ENCODE results near the gene LIMCH1. TPM values are rescaled to one million over a fixed set of nuclear protein-coding genes. Genes with fewer than 3 reads are reported as not detected.
A peak's percentile ranks its signal among the peaks of the same experiment; 100 is the strongest.
"Not testable (repeated sequence)": the region's sequence is repeated elsewhere in the genome, so short reads cannot be mapped to it uniquely, and the experiment has no call there.

Gene LIMCH1
- total RNA-seq, 1 experiment from 2014 or later = 17.8 TPM

DNA sequence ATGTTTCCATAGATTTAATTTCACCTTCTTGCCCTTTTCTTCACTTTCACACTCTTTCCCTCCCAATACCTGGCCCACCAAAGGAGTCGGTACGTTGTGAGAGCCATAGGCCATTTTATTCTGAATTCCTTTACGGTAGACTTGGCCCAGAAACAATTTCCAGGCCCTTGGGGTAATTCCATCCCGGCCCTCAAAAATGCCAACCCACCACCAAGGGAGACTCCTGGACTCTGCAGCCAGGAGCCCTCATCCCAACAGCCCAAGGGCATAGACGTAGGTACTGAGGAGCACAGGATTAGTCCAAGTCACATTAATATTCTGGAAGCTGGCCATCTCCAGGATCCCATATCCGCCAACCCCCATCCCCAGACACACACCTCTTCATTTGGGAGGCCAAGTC lies 102.9 kb downstream of the LIMCH1 start:
- no peak for DNase-seq (ENCODE audit: low spot score)

- not testable (repeated sequence) for DNase-seq (ENCODE audit: low spot score)
Measured at GRCh38 chr4:41642746-41643145, 104.8 kb downstream of the LIMCH1 start.

GRCh38 chr4:41643331-41643730 lies 105.4 kb downstream of the LIMCH1 start:
- no peak for DNase-seq (ENCODE audit: low spot score)

- DNase-seq (ENCODE audit: low spot score) = no peak
Measured at GRCh38 chr4:41644288-41644914, 106.4 kb downstream of the LIMCH1 start.

- DNase-seq (ENCODE audit: low spot score) = no peak
Measured at GRCh38 chr4:41644915-41645295, 106.9 kb downstream of the LIMCH1 start.

GRCh38 chr4:41645728-41646390 lies 107.9 kb downstream of the LIMCH1 start:
- DNase-seq (ENCODE audit: low spot score) = no peak

GRCh38 chr4:41646862-41647261 lies 108.9 kb downstream of the LIMCH1 start:
- DNase-seq (ENCODE audit: low spot score) = no peak

DNA sequence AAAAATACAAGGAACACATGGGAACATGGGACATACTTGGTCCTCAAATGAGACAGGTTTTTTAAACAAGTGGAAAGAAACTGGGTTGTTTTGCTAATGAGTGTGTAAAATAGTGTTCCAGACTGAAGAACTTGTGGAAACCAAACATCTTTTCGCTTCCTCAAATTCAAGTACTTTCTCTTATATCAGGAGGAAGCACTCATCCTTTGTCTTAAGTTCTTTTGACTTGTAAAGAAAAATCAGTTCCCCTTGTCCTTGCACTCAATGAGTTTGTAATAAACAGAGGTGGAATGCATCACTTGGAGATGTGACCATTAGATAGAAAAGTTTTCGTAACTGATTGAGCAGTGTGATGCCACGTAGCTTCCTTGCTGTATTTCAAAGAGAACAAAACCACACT lies 109.4 kb downstream of the LIMCH1 start:
- DNase-seq (ENCODE audit: low spot score) = no peak

GRCh38 chr4:41651150-41651549 lies 113.2 kb downstream of the LIMCH1 start:
- DNase-seq (ENCODE audit: low spot score) = not testable (repeated sequence)

DNA sequence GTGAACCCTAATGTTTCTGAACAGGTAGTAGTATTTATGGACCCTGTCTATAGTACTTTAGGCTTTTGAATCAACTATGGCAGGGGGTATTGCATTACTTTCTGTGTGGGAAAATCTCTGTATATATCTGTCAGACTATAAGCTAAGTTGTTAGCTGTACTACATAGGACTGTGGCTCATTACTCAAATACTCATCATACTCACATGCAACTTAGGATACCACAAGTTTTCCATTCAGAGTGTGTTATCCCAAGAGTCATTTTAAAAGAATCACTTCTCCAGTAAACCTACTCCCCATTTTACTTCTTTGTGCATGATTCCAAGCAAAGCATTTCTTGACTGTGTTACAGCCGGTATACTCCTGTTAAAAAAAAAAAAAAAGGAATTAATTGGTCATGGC lies 115.0 kb downstream of the LIMCH1 start:
- no peak for DNase-seq (ENCODE audit: low spot score)

- no peak for DNase-seq (ENCODE audit: low spot score)
Measured at GRCh38 chr4:41653523-41653922, 115.6 kb downstream of the LIMCH1 start.

- DNase-seq (ENCODE audit: low spot score) = no peak
Measured at GRCh38 chr4:41655177-41655576, 117.2 kb downstream of the LIMCH1 start.

GRCh38 chr4:41656106-41656505 lies 118.1 kb downstream of the LIMCH1 start:
- peak; percentile 17 for DNase-seq (ENCODE audit: low spot score)

DNA sequence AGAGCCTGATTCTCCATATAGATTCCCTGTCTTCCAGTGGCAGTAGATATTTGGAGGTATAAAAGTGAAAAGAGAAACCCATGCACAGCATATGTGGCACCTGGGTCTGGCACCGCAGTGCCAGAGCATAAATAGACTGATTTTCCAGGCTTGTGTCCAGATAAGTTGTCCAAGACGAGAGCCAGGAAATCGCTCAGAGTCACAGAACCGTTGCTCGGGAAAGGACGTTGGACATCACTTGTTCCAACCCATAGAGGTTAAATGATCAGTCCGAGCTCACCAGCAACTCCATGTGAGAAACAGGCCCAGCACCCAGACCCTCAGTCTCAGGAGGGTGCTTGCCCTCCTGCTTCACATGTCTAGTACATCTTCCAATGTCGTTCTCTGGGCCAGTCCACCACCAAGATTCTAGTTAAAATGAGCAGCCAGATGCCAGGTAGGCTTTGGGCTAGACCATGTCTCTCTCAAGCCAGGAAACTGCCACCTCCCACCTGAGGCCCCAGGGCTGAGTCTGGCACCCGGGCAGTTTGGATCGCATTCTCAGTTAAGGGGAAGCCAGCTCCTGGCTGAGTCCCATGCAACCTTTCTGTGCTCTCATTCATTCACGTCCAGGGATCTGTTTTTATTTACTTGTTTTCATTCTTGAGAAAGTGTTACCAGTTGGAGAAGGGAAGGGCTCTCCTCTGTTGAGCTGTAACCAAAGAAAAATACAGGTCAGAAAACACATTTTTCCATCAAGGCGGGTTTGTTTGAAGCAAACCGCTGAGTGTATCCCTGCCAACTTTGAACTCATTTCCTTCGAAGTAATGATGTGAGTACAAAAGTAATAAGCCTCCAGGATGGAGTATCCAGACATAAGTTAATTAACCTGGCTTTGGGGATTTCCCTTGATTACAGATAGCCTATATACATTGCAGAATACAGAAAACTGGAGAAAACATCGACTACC lies 118.9 kb downstream of the LIMCH1 start:
- no peak for DNase-seq (ENCODE audit: low spot score)

DNA sequence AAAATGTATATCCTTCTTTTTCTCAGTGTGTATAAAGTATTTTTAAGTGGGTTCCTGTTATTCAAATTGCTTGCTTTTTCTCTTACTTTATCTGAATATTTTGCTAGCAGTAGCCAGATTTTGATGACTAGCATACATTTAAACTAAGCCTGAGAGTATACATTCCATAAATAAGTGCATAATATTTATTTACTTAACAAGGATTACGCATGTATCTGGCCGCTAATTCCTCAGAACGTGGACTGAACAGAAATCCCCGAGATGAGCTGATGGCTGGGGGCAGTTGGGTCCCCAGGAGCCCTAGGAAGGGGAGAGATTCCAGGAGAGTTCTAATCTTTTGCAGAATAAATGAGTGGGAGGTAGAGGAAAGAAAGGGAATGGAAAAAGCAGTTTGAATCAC lies 119.6 kb downstream of the LIMCH1 start:
- no peak for DNase-seq (ENCODE audit: low spot score)

DNA sequence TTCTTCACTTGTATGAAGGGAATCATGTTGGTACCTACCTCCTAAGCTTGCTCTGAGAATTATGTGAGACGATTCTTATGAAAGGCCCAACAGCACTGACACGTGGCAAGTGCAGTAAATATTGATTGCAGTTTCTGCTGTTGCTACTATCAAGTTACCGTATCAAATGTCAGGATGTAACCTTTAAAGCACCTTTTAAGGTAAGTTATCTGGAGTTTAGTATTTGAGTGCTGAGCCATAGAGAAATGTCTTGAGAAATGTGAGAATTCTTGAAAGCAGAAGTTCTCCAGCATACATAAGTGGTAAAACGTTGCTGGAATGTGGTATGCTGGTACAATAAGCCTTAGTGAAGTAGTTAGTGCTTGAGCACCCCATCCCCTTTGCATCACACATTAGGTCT lies 120.2 kb downstream of the LIMCH1 start:
- DNase-seq (ENCODE audit: low spot score) = no peak

DNA sequence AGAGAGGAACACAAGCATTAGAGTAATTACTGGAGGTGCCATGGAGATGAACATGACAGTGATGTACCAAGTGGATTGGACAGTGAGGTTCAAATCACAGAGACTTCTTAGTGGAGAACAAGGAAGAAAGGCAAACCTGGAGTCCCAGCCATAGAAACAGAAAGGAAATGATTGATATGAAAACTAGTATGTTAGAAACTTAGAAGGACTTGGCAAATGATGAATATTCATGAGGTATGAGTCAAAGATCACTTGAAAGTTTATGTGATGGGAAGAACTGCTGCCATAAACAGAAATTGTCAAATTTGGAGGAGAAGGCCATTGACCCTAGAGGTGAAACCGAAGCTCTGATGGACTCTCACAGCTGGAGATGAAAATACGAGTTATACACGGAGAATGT lies 122.4 kb downstream of the LIMCH1 start:
- no peak for DNase-seq (ENCODE audit: low spot score)

GRCh38 chr4:41661442-41662076 lies 123.6 kb downstream of the LIMCH1 start:
- DNase-seq (ENCODE audit: low spot score) = peak; percentile 86

DNA sequence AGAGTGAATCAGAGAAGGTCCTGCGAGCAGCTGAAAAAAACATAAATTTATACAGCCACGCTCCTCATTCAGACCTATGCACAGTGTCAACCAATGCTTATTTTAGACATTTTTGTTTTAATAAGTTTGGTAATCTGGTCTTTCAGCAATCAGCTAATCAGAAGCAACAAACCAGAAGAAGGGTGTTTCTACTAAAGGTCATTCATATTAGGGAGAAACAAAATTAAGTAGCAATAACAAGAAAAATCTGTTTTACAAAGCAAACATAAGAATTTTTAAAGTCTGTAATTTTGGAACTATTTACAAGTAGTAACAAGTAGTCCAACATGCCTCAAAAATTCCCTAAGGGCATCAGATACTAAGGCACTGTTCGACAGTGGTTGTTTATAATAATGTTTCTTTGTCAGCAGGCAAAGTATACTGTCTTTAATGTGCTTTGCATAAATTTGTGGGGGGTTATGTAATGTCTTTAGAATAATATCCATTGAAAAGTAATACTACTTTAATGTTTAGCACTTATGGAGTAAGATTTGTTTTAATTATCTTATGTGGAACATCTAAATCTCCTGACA lies 127.8 kb downstream of the LIMCH1 start:
- DNase-seq (ENCODE audit: low spot score) = no peak

- DNase-seq (ENCODE audit: low spot score) = no peak
Measured at GRCh38 chr4:41668024-41668423, 130.1 kb downstream of the LIMCH1 start.

GRCh38 chr4:41670530-41670929 lies 132.6 kb downstream of the LIMCH1 start:
- DNase-seq (ENCODE audit: low spot score) = no peak

DNA sequence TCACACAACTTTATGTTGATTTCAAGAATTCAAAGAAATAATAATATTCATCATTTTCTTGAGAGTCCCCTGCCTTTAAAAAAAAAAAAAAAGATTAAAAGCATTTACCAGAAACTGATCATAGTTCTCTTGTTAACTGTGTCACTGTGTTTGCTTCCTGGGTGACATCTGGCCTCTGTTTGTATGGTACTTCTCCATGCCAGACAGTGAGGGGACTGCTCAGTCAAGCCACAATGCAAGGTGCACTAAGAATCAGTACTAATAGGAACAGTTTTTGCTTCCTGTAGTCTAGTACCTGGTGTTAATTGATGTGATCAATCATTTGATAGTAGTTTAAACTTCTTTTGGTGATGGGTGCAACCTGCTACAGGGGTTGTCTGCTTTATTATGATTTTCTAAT lies 133.0 kb downstream of the LIMCH1 start:
- no peak for DNase-seq (ENCODE audit: low spot score)
